LHCN-M2 (cell line): ENCODE data around the gene TRAF3IP1. TPM values are rescaled to one million over a fixed set of nuclear protein-coding genes. Genes with fewer than 3 reads are reported as not detected.
"Not testable (repeated sequence)": the region's sequence is repeated elsewhere in the genome, so short reads cannot be mapped to it uniquely, and the experiment has no call there.

Experiments used
- DNase-seq: peaks from one replicate; pipeline ENCODE4 v3.0.0-alpha.2; 2012; ENCODE audit warnings: low read depth
- total RNA-seq: library from RNA; depleted of rRNA; stranded (reverse); fragments of >200 nt; gene quantifications from 2 replicates; pipeline ENCODE4 v1.2.3, GENCODE V29; 2014

TRAF3IP1 gene
- total RNA-seq, 1 experiment from 2014 or later = 8.5 TPM

- no peak for DNase-seq
Observed at GRCh38 chr2:238339395-238339780, 19.1 kb downstream of the TRAF3IP1 start.

- no peak for DNase-seq
Observed at GRCh38 chr2:238339814-238340213, 19.5 kb downstream of the TRAF3IP1 start.

- no peak for DNase-seq
Observed at GRCh38 chr2:238341536-238341935, 21.2 kb downstream of the TRAF3IP1 start.

GRCh38 chr2:238344035-238344434, 23.7 kb downstream of the TRAF3IP1 start:
- no peak for DNase-seq

GRCh38 chr2:238344517-238344916, 24.2 kb downstream of the TRAF3IP1 start:
- DNase-seq = no peak

GRCh38 chr2:238345297-238345968, 25.1 kb downstream of the TRAF3IP1 start:
- no peak for DNase-seq

- no peak for DNase-seq
Observed at GRCh38 chr2:238346544-238346943, 26.2 kb downstream of the TRAF3IP1 start.

- DNase-seq = no peak
Observed at GRCh38 chr2:238350150-238350897, 30.0 kb downstream of the TRAF3IP1 start.

GRCh38 chr2:238351315-238351714, 31.0 kb downstream of the TRAF3IP1 start:
- no peak for DNase-seq

GRCh38 chr2:238352361-238352760, 32.0 kb downstream of the TRAF3IP1 start:
- no peak for DNase-seq

GRCh38 chr2:238358769-238359168, 38.5 kb downstream of the TRAF3IP1 start:
- DNase-seq = no peak

GRCh38 chr2:238359403-238359802, 39.1 kb downstream of the TRAF3IP1 start:
- DNase-seq = no peak

GRCh38 chr2:238361877-238362276, 41.6 kb downstream of the TRAF3IP1 start:
- no peak for DNase-seq

- no peak for DNase-seq
Observed at GRCh38 chr2:238362626-238363025, 42.3 kb downstream of the TRAF3IP1 start.

GRCh38 chr2:238369591-238370040, 49.3 kb downstream of the TRAF3IP1 start:
- no peak for DNase-seq

- no peak for DNase-seq
Observed at GRCh38 chr2:238370094-238370822, 49.9 kb downstream of the TRAF3IP1 start.

GRCh38 chr2:238370823-238371372, 50.6 kb downstream of the TRAF3IP1 start:
- peak; percentile 71 for DNase-seq

- not testable (repeated sequence) for DNase-seq
Observed at GRCh38 chr2:238372277-238372676, 52.0 kb downstream of the TRAF3IP1 start.

GRCh38 chr2:238376884-238377391, 56.6 kb downstream of the TRAF3IP1 start:
- DNase-seq = peak; percentile 24

GRCh38 chr2:238378230-238379095, 58.1 kb downstream of the TRAF3IP1 start:
- DNase-seq = peak; percentile 51
